Psoas muscle (tissue), 8 donors: ENCODE measurements around the gene C10orf105. TPM values are rescaled to one million over a fixed set of nuclear protein-coding genes. Genes with fewer than 3 reads are reported as not detected.

ENCODE experiments used
- ATAC-seq, 4 donors: fragments of 200-7000 bp; cut with Tn5 transposase; one replicate each; pipeline ENCODE4 v1.9.1; 2020; ENCODE audit warnings: moderate library complexity in 3 of 4, mild to moderate bottlenecking in 2 of 4
- DNase-seq, 2 donors: peaks; one replicate each; pipeline ENCODE4 v3.0.0-alpha.2; 2020
- H3K27ac ChIP-seq: fragments of 200-600 bp; one replicate; pipeline ENCODE4 v1.8.0; 2022
- H3K27me3 ChIP-seq, 3 donors: fragments of 200-600 bp in 1 of 3; one replicate each; pipeline versions ENCODE4 v1.6.1 to v1.8.0; 2013 to 2022; ENCODE audit warnings: low read length in 2 of 3, mild to moderate bottlenecking in 2 of 3, moderate library complexity in 1 of 3; ENCODE audit not compliant: insufficient read depth in 3 of 3
- H3K36me3 ChIP-seq, 2 donors: fragments of 200-600 bp in 1 of 2; one replicate each; pipeline versions ENCODE4 v1.6.1 to v1.8.0; 2013 to 2022; ENCODE audit warnings: low read depth in 1 of 2, mild to moderate bottlenecking in 1 of 2, moderate library complexity in 1 of 2; ENCODE audit not compliant: insufficient read depth in 1 of 2
- H3K4me1 ChIP-seq: fragments of 200-600 bp; one replicate; pipeline ENCODE4 v1.8.0; 2022
- H3K4me3 ChIP-seq: fragments of 200-600 bp; one replicate; pipeline ENCODE4 v1.8.0; 2022; ENCODE audit warnings: mild to moderate bottlenecking
- H3K9me3 ChIP-seq: fragments of 200-600 bp; one replicate; pipeline ENCODE4 v1.8.0; 2022
- WGBS, 3 donors: extraction: QIAGEN DNeasy Blood & Tissue Kit; methylation state at CpG; one replicate each; pipeline versions ENCODE4 v1.1.6 to v1.1.7; 2013; 5-methylcytosine and 5-hydroxymethylcytosine counted together
- intact Hi-C, 2 donors: fragments of 100-400 bp; cut with DNase I; formaldehyde crosslinking; loops; one replicate each; pipeline versions ENCODE4 v1.11.0 to v1.14.2; 2022
- polyA plus RNA-seq, 3 donors: library from polyadenylated mRNA; stranded (reverse); fragments of 200-250 nt; gene quantifications; one replicate each; pipeline ENCODE4 v1.2.3, GENCODE V29; 2013
- total RNA-seq, 4 donors: library from RNA; stranded (reverse); fragmentation: NEBNext Ultra II Directional in 2 of 4; extraction: Animal tissue kit (Norgen Biotek cat#: 25700) in 2 of 4; gene quantifications; one replicate each; pipeline versions ENCODE4 v1.2.1 to v1.2.4, GENCODE V29; 2021 to 2023
- TF ChIP-seq, protein P1 (sequence below): fragments of 200-600 bp; IDR thresholded peaks from one replicate; pipeline ENCODE4 v1.8.0; 2022; ENCODE audit warnings: antibody characterized with exemption
- donor health status: healthy with polysubstance abuse.
- donor health status: DM: no; HTN: no; CAD: no; lungs with moderate emphysema.
- donor health status: Bipolar disorder and iron deficiency.
- donor health status: healthy.
- donor health status: DM: yes; HTN: yes; CAD: no.
- donor health status: DM: no; HTN: no; CAD: no.
- donor health status: DM: no; HTN: no; CAD: no.
- donor health status: DM: yes; HTN: yes; CAD: no.

Gene C10orf105
- total and polyA plus RNA-seq, 7 donors = 0.01 to 0.03 (median 0.03) TPM; not detected in 4

- DNase-seq = no peak
- no peak for ATAC-seq
- Histone ChIP-seq H3K4me1 (peaks cover 60% of the 10 kb centered on the region), H3K36me3 (peaks cover under 1 to 29% of the 10 kb centered on the region in 2 donors), H3K4me3 (no peak overlapping the region), H3K27me3 (no peaks in the 10 kb centered on the region), H3K9me3 (no peaks in the 10 kb centered on the region), H3K27ac (no peak overlapping the region)
- 74 to 88% (median 80%) methylated on average over 16 of the region's 16 CpGs for WGBS, 3 donors
- intact Hi-C loops = no loop called here
- TF ChIP-seq, protein P1, sequence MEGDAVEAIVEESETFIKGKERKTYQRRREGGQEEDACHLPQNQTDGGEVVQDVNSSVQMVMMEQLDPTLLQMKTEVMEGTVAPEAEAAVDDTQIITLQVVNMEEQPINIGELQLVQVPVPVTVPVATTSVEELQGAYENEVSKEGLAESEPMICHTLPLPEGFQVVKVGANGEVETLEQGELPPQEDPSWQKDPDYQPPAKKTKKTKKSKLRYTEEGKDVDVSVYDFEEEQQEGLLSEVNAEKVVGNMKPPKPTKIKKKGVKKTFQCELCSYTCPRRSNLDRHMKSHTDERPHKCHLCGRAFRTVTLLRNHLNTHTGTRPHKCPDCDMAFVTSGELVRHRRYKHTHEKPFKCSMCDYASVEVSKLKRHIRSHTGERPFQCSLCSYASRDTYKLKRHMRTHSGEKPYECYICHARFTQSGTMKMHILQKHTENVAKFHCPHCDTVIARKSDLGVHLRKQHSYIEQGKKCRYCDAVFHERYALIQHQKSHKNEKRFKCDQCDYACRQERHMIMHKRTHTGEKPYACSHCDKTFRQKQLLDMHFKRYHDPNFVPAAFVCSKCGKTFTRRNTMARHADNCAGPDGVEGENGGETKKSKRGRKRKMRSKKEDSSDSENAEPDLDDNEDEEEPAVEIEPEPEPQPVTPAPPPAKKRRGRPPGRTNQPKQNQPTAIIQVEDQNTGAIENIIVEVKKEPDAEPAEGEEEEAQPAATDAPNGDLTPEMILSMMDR = no peak
Observed at GRCh38 chr10:71755179-71755879, 35.8 kb upstream of the C10orf105 start.

DNA sequence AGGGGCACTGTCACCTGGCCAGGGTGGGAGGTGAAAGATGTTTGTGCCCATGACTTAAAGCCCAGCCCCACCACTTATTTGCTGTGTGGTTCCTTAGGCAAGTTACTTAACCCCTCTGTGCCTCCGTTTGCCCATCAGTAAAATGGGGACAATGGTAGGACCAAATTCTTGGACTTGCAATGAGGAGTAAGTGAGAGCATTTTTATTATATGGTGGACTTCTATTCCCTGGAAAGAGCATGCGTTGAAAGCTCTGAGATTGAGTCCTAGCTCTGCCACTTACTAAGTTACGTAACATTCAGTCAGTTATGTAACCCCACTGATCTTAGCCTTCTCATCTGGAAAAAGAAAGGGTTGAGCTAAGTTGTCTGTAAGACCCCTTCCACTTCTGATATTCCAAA is 35.0 kb upstream of the C10orf105 start:
- Histone ChIP-seq H3K9me3 (no peaks in the 10 kb centered on the region), H3K36me3 (peaks cover 0 to 31% of the 10 kb centered on the region in 2 donors), H3K4me1 (peaks cover 66% of the 10 kb centered on the region), H3K4me3 (no peak overlapping the region), H3K27ac (no peak overlapping the region), H3K27me3 (no peaks in the 10 kb centered on the region)
- DNase-seq (no peak), ATAC-seq (no peak)
- 81 to 90% (median 81%) methylated on average over 3 of the region's 3 CpGs for WGBS, 3 donors
- TF ChIP-seq, protein P1 = no peak
- intact Hi-C loops = no loop called here

DNA sequence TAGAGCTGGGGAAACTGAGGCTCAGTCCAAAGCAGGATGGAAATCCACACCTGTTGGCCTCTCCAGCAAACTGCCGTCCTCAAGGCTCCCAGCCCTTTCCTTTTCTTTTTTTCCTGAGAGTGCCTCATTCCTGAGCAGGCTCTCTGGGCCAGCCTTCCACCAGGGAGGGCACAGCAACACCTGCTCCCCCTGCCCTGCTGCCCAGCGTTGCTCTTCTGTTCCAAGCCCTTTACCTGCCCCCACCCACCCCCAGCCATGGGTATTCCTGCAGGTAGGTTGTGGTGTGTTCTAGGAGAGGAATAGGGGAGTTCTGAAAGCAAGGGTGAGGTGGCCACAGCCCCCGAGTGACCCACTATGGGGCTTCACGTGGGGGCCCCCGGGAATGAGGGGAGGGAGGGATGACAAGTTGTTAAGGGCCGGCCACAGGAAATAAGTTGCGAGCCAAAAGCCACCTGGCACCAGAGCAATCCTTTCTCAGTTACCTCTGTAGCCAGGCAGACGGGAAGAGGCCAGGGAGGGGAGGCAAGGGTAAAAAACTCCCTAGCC is 34.5 kb upstream of the C10orf105 start:
- TF ChIP-seq, protein P1 = no peak
- Histone ChIP-seq H3K9me3 (no peaks in the 10 kb centered on the region), H3K27ac (no peak overlapping the region), H3K27me3 (no peaks in the 10 kb centered on the region), H3K4me3 (no peak overlapping the region), H3K4me1 (peaks cover 71% of the 10 kb centered on the region), H3K36me3 (peaks cover 0 to 27% of the 10 kb centered on the region in 2 donors)
- no peak for DNase-seq
- intact Hi-C loops = no loop called here
- no peak for ATAC-seq
- WGBS, 3 donors = 39 to 47% (median 41%) methylated on average over 8 of the region's 8 CpGs

- Histone ChIP-seq H3K27me3 (no peaks in the 10 kb centered on the region), H3K4me1 (peaks cover 78% of the 10 kb centered on the region), H3K27ac (no peak overlapping the region), H3K36me3 (peaks cover 0 to 26% of the 10 kb centered on the region in 2 donors), H3K4me3 (no peak overlapping the region), H3K9me3 (no peaks in the 10 kb centered on the region)
- TF ChIP-seq, protein P1 = no peak
- DNase-seq (no peak), ATAC-seq (no peak)
- intact Hi-C loops = no loop called here
- WGBS, 3 donors = 72 to 82% (median 78%) methylated on average over 15 of the region's 15 CpGs
Observed at GRCh38 chr10:71753091-71753959, 33.7 kb upstream of the C10orf105 start.
